HCT116 (cell line): ENCODE results near the gene BICDL2. TPM values are rescaled to one million over a fixed set of nuclear protein-coding genes. Genes with fewer than 3 reads are reported as not detected.
"Not testable (repeated sequence)": the region's sequence is repeated elsewhere in the genome, so short reads cannot be mapped to it uniquely, and the experiment has no call there.

ENCODE experiments used
- ATAC-seq: fragments of 200-7000 bp; cut with Tn5 transposase; 2 replicates; pipeline ENCODE4 v1.9.1; 2020; ENCODE audit warnings: mild to moderate bottlenecking, moderate library complexity
- BruUV-seq: library from RNA; stranded (reverse); fragments of 400-500 nt; replicated peaks from 2 replicates; lab custom pipeline; 2021; lab: Mats Ljungman, UMichigan
- CTCF ChIA-PET: fragments of 300-600 bp; sonication (Branson Sonifier 250); formaldehyde crosslinking; loops from one replicate; lab custom pipeline; 2021; ENCODE audit warnings: antibody characterized with exemption; lab: Charles Lee
- POLR2A ChIA-PET: fragments of 300-600, 350-600 bp; sonication (Branson Sonifier 250); formaldehyde crosslinking; loops from one replicate; lab custom pipeline; 2021; ENCODE audit warnings: antibody characterized with exemption; lab: Charles Lee
- RAD21 ChIA-PET, 2 experiments: fragments of 300-600 bp; sonication (Branson Sonifier 250); formaldehyde crosslinking; loops; one replicate each; lab custom pipeline; 2023; ENCODE audit warnings: low total read pairs in 2 of 2; ENCODE audit not compliant: uncharacterized antibody in 2 of 2, unreplicated experiment in 2 of 2, low non-redundant PET in 1 of 2; lab: Charles Lee
- DNase-seq: peaks from one replicate; pipeline ENCODE4 v3.0.0-alpha.2; 2010; ENCODE audit warnings: low read depth, low spot score
- H2AFZ ChIP-seq: fragments of 200-600 bp; shearing (Covaris generic), sonication (generic); 2 replicates; pipeline ENCODE4 v1.6.1; 2017; ENCODE audit warnings: low read depth, mixed run types, mixed read lengths, antibody characterized with exemption, low read length; ENCODE audit not compliant: poor library complexity, severe bottlenecking
- H3K27ac ChIP-seq: 2 replicates; pipeline ENCODE4 v1.5.1; 2012; ENCODE audit warnings: low read depth, low read length
- H3K27me3 ChIP-seq: fragments of 200-600 bp; sonication (generic); 2 replicates; pipeline ENCODE4 v1.6.1; 2016; ENCODE audit warnings: mixed run types, low read length, mixed read lengths; ENCODE audit not compliant: insufficient read depth
- H3K36me3 ChIP-seq, 2 experiments: fragments of 200-500 bp in 1 of 2; fragments of 200-600 bp in 1 of 2; sonication (Bioruptor generic) in 1 of 2; sonication (generic) in 1 of 2; 2 replicates each; pipeline versions ENCODE4 v1.5.1 to v1.6.1; 2014 to 2016; ENCODE audit warnings: low read length in 2 of 2, inconsistent platforms in 1 of 2, mixed read lengths in 1 of 2, mixed run types in 1 of 2; ENCODE audit not compliant: insufficient read depth in 2 of 2, control insufficient read depth in 1 of 2
- H3K4me1 ChIP-seq, 2 experiments: fragments of 200-600 bp in 1 of 2; sonication (generic) in 1 of 2; 2 replicates each; pipeline versions ENCODE4 v1.5.1 to v1.6.1; 2012 to 2017; ENCODE audit warnings: low read length in 2 of 2, inconsistent platforms in 1 of 2, mild to moderate bottlenecking in 1 of 2, mixed read lengths in 1 of 2, mixed run types in 1 of 2, moderate library complexity in 1 of 2; ENCODE audit not compliant: insufficient read depth in 2 of 2, control insufficient read depth in 1 of 2
- H3K4me2 ChIP-seq: fragments of 200-600 bp; sonication (generic); 2 replicates; pipeline ENCODE4 v1.6.1; 2017; ENCODE audit warnings: mixed run types, low read length, mixed read lengths
- H3K4me3 ChIP-seq, 2 experiments: fragments of 200-600 bp in 1 of 2; sonication (generic) in 1 of 2; replicated peaks in 1 of 2; 2 replicates each; pipeline ENCODE4 v1.5.1; 2011 to 2016; ENCODE audit warnings: low read length in 2 of 2, control low read depth in 1 of 2, low read depth in 1 of 2, mild to moderate bottlenecking in 1 of 2, mixed read lengths in 1 of 2, mixed run types in 1 of 2
- H3K79me2 ChIP-seq: fragments of 200-600 bp; sonication (generic); 2 replicates; pipeline ENCODE4 v1.6.1; 2017; ENCODE audit warnings: mild to moderate bottlenecking, mixed run types, low read length, moderate library complexity, mixed read lengths; ENCODE audit not compliant: insufficient read depth
- H3K9ac ChIP-seq: fragments of 200-600 bp; sonication (generic); 2 replicates; pipeline ENCODE4 v1.6.1; 2016; ENCODE audit warnings: low read length, mixed read lengths
- H3K9me2 ChIP-seq: fragments of 200-600 bp; sonication (generic), shearing (Covaris generic); 2 replicates; pipeline ENCODE4 v1.6.1; 2017; ENCODE audit warnings: mixed run types, mild to moderate bottlenecking, moderate library complexity; ENCODE audit not compliant: insufficient read depth
- H3K9me3 ChIP-seq, 2 experiments: fragments of 200-500 bp in 1 of 2; fragments of 200-600 bp in 1 of 2; sonication (Bioruptor generic) in 1 of 2; sonication (generic) in 1 of 2; 2 replicates each; pipeline ENCODE4 v1.6.1; 2014 to 2017; ENCODE audit warnings: low read length in 2 of 2, mixed read lengths in 2 of 2, inconsistent platforms in 1 of 2, low read depth in 1 of 2, mild to moderate bottlenecking in 1 of 2, mixed run types in 1 of 2, moderate library complexity in 1 of 2; ENCODE audit not compliant: control insufficient read depth in 1 of 2, insufficient read depth in 1 of 2
- H4K20me1 ChIP-seq: fragments of 200-600 bp; sonication (generic), shearing (Covaris generic); 2 replicates; pipeline ENCODE4 v1.6.1; 2017; ENCODE audit warnings: mixed run types, mild to moderate bottlenecking, moderate library complexity; ENCODE audit not compliant: insufficient read depth
- EGR1 ChIP-seq: IDR thresholded peaks from 2 replicates; pipeline ENCODE4 v1.6.1; 2012; ENCODE audit warnings: low read depth
- ELF1 ChIP-seq: IDR thresholded peaks from 2 replicates; pipeline ENCODE4 v1.6.1; 2012; ENCODE audit warnings: low read depth, borderline replicate concordance
- EZH2 ChIP-seq: fragments of 200-600 bp; sonication (generic); IDR thresholded peaks from 2 replicates; pipeline ENCODE4 v1.6.1; 2017; ENCODE audit warnings: antibody characterized with exemption, mixed run types
- FOSL1 ChIP-seq: IDR thresholded peaks from 2 replicates; pipeline ENCODE4 v1.6.1; 2012; ENCODE audit warnings: low read depth
- JUND ChIP-seq: IDR thresholded peaks from 2 replicates; pipeline ENCODE4 v1.6.1; 2012
- MAX ChIP-seq: IDR thresholded peaks from 2 replicates; pipeline ENCODE4 v1.6.1; 2012
- POLR2AphosphoS5 ChIP-seq: IDR thresholded peaks from 2 replicates; pipeline ENCODE4 v1.6.1; 2011; ENCODE audit warnings: mild to moderate bottlenecking, low read depth, low read length, moderate library complexity
- REST ChIP-seq: IDR thresholded peaks from 2 replicates; pipeline ENCODE4 v1.6.1; 2012; ENCODE audit warnings: low read depth
- SIN3A ChIP-seq: IDR thresholded peaks from 2 replicates; pipeline ENCODE4 v1.6.1; 2012; ENCODE audit warnings: low read depth
- TCF7L2 ChIP-seq: IDR thresholded peaks from 2 replicates; pipeline ENCODE4 v1.7.0; 2011; ENCODE audit warnings: borderline replicate concordance, inconsistent platforms; ENCODE audit not compliant: insufficient read depth, insufficient read length; ENCODE audit errors: extremely low read depth
- ZFX ChIP-seq: fragments of 450-650 bp; IDR thresholded peaks from 2 replicates; pipeline ENCODE4 v1.6.1; 2017
- ZNF274 ChIP-seq: fragments of 200-500 bp; sonication (Bioruptor generic); IDR thresholded peaks from 2 replicates; pipeline ENCODE4 v1.6.1; 2014; ENCODE audit warnings: mild to moderate bottlenecking, low read depth, low read length, inconsistent platforms
- intact Hi-C: fragments of 100-400 bp; cut with micrococcal nuclease; formaldehyde crosslinking; loops from 2 replicates; pipeline ENCODE4 v1.10.0; 2022
- total RNA-seq: library from RNA; stranded (reverse); gene quantifications from one replicate; pipeline ENCODE4 v1.2.1, GENCODE V29; 2021; ENCODE audit not compliant: unreplicated experiment
- TF ChIP-seq, protein P1 (sequence below): IDR thresholded peaks from 2 replicates; pipeline ENCODE4 v1.6.1; 2011; ENCODE audit warnings: mild to moderate bottlenecking, low read length, moderate library complexity; ENCODE audit not compliant: insufficient replicate concordance; ENCODE audit errors: extremely low read depth
- TF ChIP-seq, protein P2 (sequence below): IDR thresholded peaks from 2 replicates; pipeline ENCODE4 v1.6.1; 2012

The BICDL2 gene
- total RNA-seq, 1 experiment from 2014 or later, result 21.3 TPM

GRCh38 chr16:3056336-3057180, 19.8 kb upstream of the BICDL2 start:
- H2AFZ ChIP-seq, result no peak overlapping the region
- no peak for TF ChIP-seq TCF7L2
- TF ChIP-seq, protein P1, sequence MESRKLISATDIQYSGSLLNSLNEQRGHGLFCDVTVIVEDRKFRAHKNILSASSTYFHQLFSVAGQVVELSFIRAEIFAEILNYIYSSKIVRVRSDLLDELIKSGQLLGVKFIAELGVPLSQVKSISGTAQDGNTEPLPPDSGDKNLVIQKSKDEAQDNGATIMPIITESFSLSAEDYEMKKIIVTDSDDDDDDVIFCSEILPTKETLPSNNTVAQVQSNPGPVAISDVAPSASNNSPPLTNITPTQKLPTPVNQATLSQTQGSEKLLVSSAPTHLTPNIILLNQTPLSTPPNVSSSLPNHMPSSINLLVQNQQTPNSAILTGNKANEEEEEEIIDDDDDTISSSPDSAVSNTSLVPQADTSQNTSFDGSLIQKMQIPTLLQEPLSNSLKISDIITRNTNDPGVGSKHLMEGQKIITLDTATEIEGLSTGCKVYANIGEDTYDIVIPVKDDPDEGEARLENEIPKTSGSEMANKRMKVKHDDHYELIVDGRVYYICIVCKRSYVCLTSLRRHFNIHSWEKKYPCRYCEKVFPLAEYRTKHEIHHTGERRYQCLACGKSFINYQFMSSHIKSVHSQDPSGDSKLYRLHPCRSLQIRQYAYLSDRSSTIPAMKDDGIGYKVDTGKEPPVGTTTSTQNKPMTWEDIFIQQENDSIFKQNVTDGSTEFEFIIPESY, result no peak
- no peak for TF ChIP-seq ZNF274
- no peak for TF ChIP-seq EZH2
- TF ChIP-seq JUND, result no peak
- TF ChIP-seq, protein P2, sequence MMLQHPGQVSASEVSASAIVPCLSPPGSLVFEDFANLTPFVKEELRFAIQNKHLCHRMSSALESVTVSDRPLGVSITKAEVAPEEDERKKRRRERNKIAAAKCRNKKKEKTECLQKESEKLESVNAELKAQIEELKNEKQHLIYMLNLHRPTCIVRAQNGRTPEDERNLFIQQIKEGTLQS, result no peak
- TF ChIP-seq FOSL1, result no peak
- TF ChIP-seq REST, result no peak
- TF ChIP-seq POLR2AphosphoS5, result no peak
- no peak for TF ChIP-seq ELF1
- no peak for TF ChIP-seq EGR1
- TF ChIP-seq ZFX, result no peak
- no peak for TF ChIP-seq MAX
- TF ChIP-seq SIN3A, result no peak
- TF ChIP-seq, all 23 proteins: peak for 0
- ATAC-seq, result no peak
- no peaks in the 10 kb centered on the region for H3K36me3 ChIP-seq
- H3K27me3 ChIP-seq, result no peaks in the 10 kb centered on the region
- H3K9ac ChIP-seq, result no peak overlapping the region
- POLR2A ChIA-PET, result no interaction called here
- no peaks in the 10 kb centered on the region for H3K9me3 ChIP-seq
- RAD21 ChIA-PET, result no interaction called here
- no peak overlapping the region for H3K4me3 ChIP-seq
- H3K9me2 ChIP-seq, result no peaks in the 10 kb centered on the region
- no TSS peak for BruUV-seq
- DNase-seq, result no peak
- no peak overlapping the region for H3K4me2 ChIP-seq
- H3K4me1 ChIP-seq, result peaks cover 0 to 23% of the 10 kb centered on the region in 2 experiments; a peak in 3 of 4 replicates
- intact Hi-C loops, result loop anchor here (10.0 kb wide), 1 partner anchor 118 kb away; no protein-coding TSS in a partner anchor
- H4K20me1 ChIP-seq, result no peaks in the 10 kb centered on the region
- H3K27ac ChIP-seq, result no peak overlapping the region
- CTCF ChIA-PET, result interaction anchor here (0.6 kb wide), 1 partner anchor 9 kb away, joined by 4 read pairs; no protein-coding TSS in a partner anchor
- no peaks in the 10 kb centered on the region for H3K79me2 ChIP-seq

- ATAC-seq, H3K27ac ChIP-seq, BruUV-seq, H3K9me2 ChIP-seq, RAD21 ChIA-PET, H3K27me3 ChIP-seq, CTCF ChIA-PET, H3K4me2 ChIP-seq, H3K79me2 ChIP-seq, H3K4me3 ChIP-seq, POLR2A ChIA-PET, H3K9ac ChIP-seq, H4K20me1 ChIP-seq, H3K36me3 ChIP-seq, H2AFZ ChIP-seq, DNase-seq, H3K9me3 ChIP-seq: not testable (repeated sequence)
- intact Hi-C loops, result loop anchor here (10.0 kb wide), 1 partner anchor 119 kb away; no protein-coding TSS in a partner anchor
- peaks cover 0 to 26% of the 10 kb centered on the region in 2 experiments; a peak in 3 of 4 replicates for H3K4me1 ChIP-seq
Observed at GRCh38 chr16:3055734-3056115, 19.0 kb upstream of the BICDL2 start.
